KMS-11 (cell line): ENCODE results near the gene SPG11.

Experiments
- H2AFZ ChIP-seq: fragments of 200-600 bp; sonication (generic); 2 replicates; pipeline ENCODE4 v1.6.1; 2016; ENCODE audit warnings: antibody characterized with exemption, mixed run types, low read depth
- H3K27ac ChIP-seq: fragments of 200-600 bp; sonication (generic); 2 replicates; pipeline ENCODE4 v1.6.1; 2016; ENCODE audit warnings: mild to moderate bottlenecking, mixed run types
- H3K27me3 ChIP-seq: fragments of 200-600 bp; sonication (generic); 2 replicates; pipeline ENCODE4 v1.6.1; 2017; ENCODE audit warnings: mild to moderate bottlenecking, low read depth, mixed run types, moderate library complexity; ENCODE audit not compliant: insufficient read depth
- H3K36me3 ChIP-seq: fragments of 200-600 bp; sonication (generic); 2 replicates; pipeline ENCODE4 v1.6.1; 2017; ENCODE audit warnings: mild to moderate bottlenecking, mixed run types; ENCODE audit not compliant: insufficient read depth
- H3K4me1 ChIP-seq: fragments of 200-600 bp; sonication (generic); 2 replicates; pipeline ENCODE4 v1.6.1; 2016; ENCODE audit warnings: mild to moderate bottlenecking, low read depth, mixed run types; ENCODE audit not compliant: poor library complexity, severe bottlenecking
- H3K4me2 ChIP-seq: fragments of 200-600 bp; sonication (generic); 2 replicates; pipeline ENCODE4 v1.7.0; 2016; ENCODE audit warnings: mild to moderate bottlenecking, mixed run types
- H3K4me3 ChIP-seq: fragments of 200-600 bp; sonication (generic); IDR thresholded peaks from 2 replicates; pipeline ENCODE4 v1.6.1; 2017; ENCODE audit warnings: low read depth, low read length, mixed read lengths; ENCODE audit not compliant: insufficient read depth
- H3K79me2 ChIP-seq: fragments of 200-600 bp; sonication (generic); 2 replicates; pipeline ENCODE4 v1.6.1; 2016; ENCODE audit warnings: low read depth, mixed run types; ENCODE audit not compliant: insufficient read depth
- H3K9ac ChIP-seq: fragments of 200-600 bp; sonication (generic); 2 replicates; pipeline ENCODE4 v1.6.1; 2016; ENCODE audit warnings: mild to moderate bottlenecking, mixed run types
- H4K20me1 ChIP-seq: fragments of 200-600 bp; sonication (generic); 2 replicates; pipeline ENCODE4 v1.6.1; 2016; ENCODE audit warnings: mild to moderate bottlenecking, mixed run types; ENCODE audit not compliant: insufficient read depth
- TF ChIP-seq, protein P1 (sequence below): fragments of 200-600 bp; sonication (generic); conservative IDR thresholded peaks from 2 replicates; pipeline ENCODE4 v1.6.1; 2017; ENCODE audit warnings: low read depth, mild to moderate bottlenecking, antibody characterized with exemption, low read length, moderate library complexity, mixed read lengths

The SPG11 gene

DNA sequence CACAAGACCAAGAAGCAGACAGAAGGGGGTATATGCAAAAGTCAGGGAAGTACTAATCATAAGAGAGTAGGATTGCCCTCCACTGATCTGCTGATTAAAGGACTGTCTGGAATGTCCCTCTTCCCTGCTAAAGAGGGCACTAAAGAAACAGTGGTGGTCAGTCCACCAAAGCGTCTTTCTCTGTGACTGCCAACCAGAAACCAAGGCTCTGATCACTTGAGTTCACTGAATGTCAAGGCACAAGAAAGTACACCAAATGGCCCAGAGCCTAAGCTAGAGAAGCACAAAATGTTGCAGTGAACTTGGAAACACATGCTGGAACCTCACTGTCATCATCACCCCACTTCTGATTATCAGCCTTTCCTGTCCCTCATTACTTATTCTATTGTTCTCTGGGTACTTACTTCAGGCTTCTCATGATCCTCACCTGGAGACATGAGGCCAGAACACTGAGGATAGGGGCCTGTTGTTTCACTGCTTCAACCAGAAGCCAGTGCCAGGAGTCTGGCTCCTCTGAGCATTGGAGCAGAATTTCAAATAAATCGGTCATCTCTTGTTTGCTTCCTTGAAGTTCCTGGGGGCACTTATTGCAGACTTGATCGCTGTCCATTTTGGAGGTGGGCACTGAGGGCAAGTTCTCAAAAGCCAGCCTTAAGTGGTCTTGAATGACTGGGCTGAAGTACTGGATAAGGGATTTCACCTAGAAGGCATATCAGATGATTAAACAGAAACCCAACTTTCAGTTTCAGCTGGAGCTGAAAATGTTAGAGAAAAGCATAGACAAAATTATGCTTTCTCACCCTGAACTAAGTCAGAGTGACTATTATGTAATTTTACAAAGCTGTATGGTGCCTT, 67.6 kb downstream of the SPG11 start:
- no peaks in the 10 kb centered on the region for H4K20me1 ChIP-seq
- TF ChIP-seq, protein P1, sequence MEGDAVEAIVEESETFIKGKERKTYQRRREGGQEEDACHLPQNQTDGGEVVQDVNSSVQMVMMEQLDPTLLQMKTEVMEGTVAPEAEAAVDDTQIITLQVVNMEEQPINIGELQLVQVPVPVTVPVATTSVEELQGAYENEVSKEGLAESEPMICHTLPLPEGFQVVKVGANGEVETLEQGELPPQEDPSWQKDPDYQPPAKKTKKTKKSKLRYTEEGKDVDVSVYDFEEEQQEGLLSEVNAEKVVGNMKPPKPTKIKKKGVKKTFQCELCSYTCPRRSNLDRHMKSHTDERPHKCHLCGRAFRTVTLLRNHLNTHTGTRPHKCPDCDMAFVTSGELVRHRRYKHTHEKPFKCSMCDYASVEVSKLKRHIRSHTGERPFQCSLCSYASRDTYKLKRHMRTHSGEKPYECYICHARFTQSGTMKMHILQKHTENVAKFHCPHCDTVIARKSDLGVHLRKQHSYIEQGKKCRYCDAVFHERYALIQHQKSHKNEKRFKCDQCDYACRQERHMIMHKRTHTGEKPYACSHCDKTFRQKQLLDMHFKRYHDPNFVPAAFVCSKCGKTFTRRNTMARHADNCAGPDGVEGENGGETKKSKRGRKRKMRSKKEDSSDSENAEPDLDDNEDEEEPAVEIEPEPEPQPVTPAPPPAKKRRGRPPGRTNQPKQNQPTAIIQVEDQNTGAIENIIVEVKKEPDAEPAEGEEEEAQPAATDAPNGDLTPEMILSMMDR = no peak
- H3K4me1 ChIP-seq = peaks cover 51% of the 10 kb centered on the region
- peak overlapping the region; percentile 14; the same call in 1 of the 2 replicates for H3K9ac ChIP-seq
- H3K36me3 ChIP-seq = no peaks in the 10 kb centered on the region
- H3K4me2 ChIP-seq = peak overlapping the region; percentile 61
- H3K79me2 ChIP-seq = no peaks in the 10 kb centered on the region
- peak overlapping the region; percentile 66 for H3K27ac ChIP-seq
- no peaks in the 10 kb centered on the region for H3K27me3 ChIP-seq
- no peak overlapping the region for H2AFZ ChIP-seq
- no peak overlapping the region for H3K4me3 ChIP-seq

DNA sequence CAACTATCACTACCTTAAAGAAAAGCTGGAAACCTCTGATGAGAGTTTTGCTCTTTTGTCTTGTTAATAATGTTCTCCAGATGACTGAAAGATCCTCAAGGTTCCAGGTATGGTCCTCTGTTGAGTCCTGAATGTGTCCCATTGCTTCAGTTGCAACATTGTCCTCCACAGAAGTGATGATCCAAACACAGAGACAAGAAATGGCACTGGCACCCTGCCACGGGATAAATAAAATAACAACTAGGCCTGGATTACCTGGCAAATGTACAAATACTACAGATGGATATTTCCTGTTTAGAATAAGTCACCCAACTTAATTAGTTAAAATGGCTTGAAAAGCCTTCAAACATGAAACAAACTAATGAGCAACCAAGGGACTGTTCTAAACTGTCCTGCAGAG, 68.2 kb downstream of the SPG11 start:
- TF ChIP-seq, protein P1 = no peak
- no peak overlapping the region for H2AFZ ChIP-seq
- H4K20me1 ChIP-seq = no peaks in the 10 kb centered on the region
- H3K79me2 ChIP-seq = no peaks in the 10 kb centered on the region
- H3K4me3 ChIP-seq = no peak overlapping the region
- H3K27ac ChIP-seq = peak overlapping the region; percentile 66; the same call in 1 of the 2 replicates
- peaks cover 51% of the 10 kb centered on the region for H3K4me1 ChIP-seq
- peak overlapping the region; percentile 61; the same call in 1 of the 2 replicates for H3K4me2 ChIP-seq
- H3K27me3 ChIP-seq = no peaks in the 10 kb centered on the region
- no peak overlapping the region for H3K9ac ChIP-seq
- no peaks in the 10 kb centered on the region for H3K36me3 ChIP-seq

DNA sequence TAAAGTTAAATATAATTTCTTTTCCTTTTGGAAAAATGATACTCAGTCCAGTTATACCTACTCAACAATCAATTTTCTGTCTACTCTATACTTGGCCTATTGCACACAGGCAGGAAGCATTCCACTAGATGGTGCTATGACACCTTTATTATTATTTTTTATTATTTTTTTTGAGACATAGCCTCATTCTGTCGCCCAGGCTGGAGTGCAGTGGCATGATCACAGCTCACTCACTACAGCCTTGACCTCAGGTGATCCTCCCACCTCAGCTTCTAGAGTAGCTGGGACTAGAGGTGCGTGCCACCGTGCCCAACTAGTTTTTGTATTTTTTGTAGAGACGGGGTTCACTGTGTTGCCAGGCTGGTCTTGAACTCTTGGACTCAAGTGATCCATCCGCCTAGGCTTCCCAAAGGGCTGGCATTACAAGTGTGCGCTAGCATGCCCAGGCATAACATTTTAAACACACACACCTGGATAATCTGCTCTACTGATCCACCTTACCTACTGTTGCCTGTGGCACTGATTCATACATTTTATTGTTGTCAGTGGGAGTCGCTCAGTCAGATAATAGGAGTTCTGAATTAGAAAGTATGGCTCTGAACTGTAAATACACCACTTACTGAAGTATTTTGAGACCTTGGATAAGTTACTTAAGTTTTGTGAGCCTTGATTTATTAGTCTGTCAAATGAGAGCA, 70.3 kb downstream of the SPG11 start:
- no peak overlapping the region for H3K27ac ChIP-seq
- no peaks in the 10 kb centered on the region for H4K20me1 ChIP-seq
- no peaks in the 10 kb centered on the region for H3K27me3 ChIP-seq
- H3K9ac ChIP-seq = no peak overlapping the region
- no peak overlapping the region for H2AFZ ChIP-seq
- H3K4me2 ChIP-seq = no peak overlapping the region
- no peak overlapping the region for H3K4me3 ChIP-seq
- TF ChIP-seq, protein P1 = peak; percentile 50
- H3K4me1 ChIP-seq = peaks cover 43% of the 10 kb centered on the region
- H3K36me3 ChIP-seq = no peaks in the 10 kb centered on the region
- H3K79me2 ChIP-seq = no peaks in the 10 kb centered on the region

DNA sequence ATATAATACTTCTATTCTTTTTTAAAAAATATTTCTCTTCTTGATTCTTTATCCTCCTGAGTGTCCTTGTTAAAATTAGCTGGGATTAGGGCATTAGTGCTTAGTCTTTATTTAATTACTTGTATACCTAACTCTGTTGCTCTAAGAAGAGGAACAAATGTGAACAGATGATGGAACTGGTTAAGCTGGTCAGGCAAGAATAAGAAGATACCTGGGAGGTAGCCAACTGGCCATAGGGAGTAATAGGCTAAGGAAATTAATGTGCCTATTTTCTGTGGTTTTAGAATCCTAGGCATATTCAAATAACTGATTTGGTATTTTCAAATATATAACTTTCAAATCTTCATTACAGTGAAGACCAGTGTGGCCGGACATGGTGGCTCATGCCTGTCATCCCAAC, 72.1 kb downstream of the SPG11 start:
- no peaks in the 10 kb centered on the region for H4K20me1 ChIP-seq
- H3K9ac ChIP-seq = no peak overlapping the region
- peaks cover 24% of the 10 kb centered on the region for H3K4me1 ChIP-seq
- H3K79me2 ChIP-seq = no peaks in the 10 kb centered on the region
- H3K36me3 ChIP-seq = no peaks in the 10 kb centered on the region
- no peak overlapping the region for H3K27ac ChIP-seq
- H3K4me3 ChIP-seq = no peak overlapping the region
- H3K4me2 ChIP-seq = no peak overlapping the region
- no peak overlapping the region for H2AFZ ChIP-seq
- TF ChIP-seq, protein P1 = no peak
- no peaks in the 10 kb centered on the region for H3K27me3 ChIP-seq
